Colonic mucosa (tissue), 4 donors: ENCODE measurements around the gene COL12A1. TPM values are rescaled to one million over a fixed set of nuclear protein-coding genes. Genes with fewer than 3 reads are reported as not detected.
A peak's percentile ranks its signal among the peaks of the same experiment; 100 is the strongest.

Experiments
- DNase-seq: peaks from one replicate; pipeline ENCODE4 v3.0.0-alpha.2; 2020
- H3K27ac ChIP-seq: fragments of 200-600 bp; one replicate; pipeline ENCODE4 v1.8.0; 2021
- H3K27me3 ChIP-seq: fragments of 200-600 bp; one replicate; pipeline ENCODE4 v1.8.0; 2021
- H3K36me3 ChIP-seq: fragments of 200-600 bp; one replicate; pipeline ENCODE4 v1.8.0; 2021
- H3K4me1 ChIP-seq: fragments of 200-600 bp; one replicate; pipeline ENCODE4 v1.8.0; 2021; ENCODE audit warnings: mild to moderate bottlenecking
- H3K4me3 ChIP-seq: fragments of 200-600 bp; one replicate; pipeline ENCODE4 v1.8.0; 2021
- H3K9ac ChIP-seq, 2 donors: one replicate each; pipeline ENCODE4 v1.7.0; 2013; ENCODE audit warnings: control low read depth in 2 of 2, low read depth in 2 of 2, low read length in 2 of 2
- H3K9me3 ChIP-seq: fragments of 200-600 bp; one replicate; pipeline ENCODE4 v1.8.0; 2021
- intact Hi-C: fragments of 100-400 bp; cut with DNase I; formaldehyde crosslinking; loops from one replicate; pipeline ENCODE4 v1.14.1; 2022
- total RNA-seq, 2 donors: library from RNA; stranded (reverse); fragmentation: NEBNext Ultra II Directional in 1 of 2; extraction: Animal tissue kit (Norgen Biotek cat#: 25700) in 1 of 2; gene quantifications; one replicate each; pipeline ENCODE4 v1.2.1, GENCODE V29; 2021
- TF ChIP-seq, protein P1 (sequence below): fragments of 200-600 bp; IDR thresholded peaks from one replicate; pipeline ENCODE4 v1.8.0; 2022; ENCODE audit warnings: antibody characterized with exemption, mild to moderate bottlenecking
- donor health status: healthy.
- donor health status: DM: no; HTN: no; CAD: no.
- donor health status: DM: no; HTN: no; CAD: no.

The COL12A1 gene
- total RNA-seq, 2 donors from 2014 or later, result 3.6 to 20.2 TPM

DNA sequence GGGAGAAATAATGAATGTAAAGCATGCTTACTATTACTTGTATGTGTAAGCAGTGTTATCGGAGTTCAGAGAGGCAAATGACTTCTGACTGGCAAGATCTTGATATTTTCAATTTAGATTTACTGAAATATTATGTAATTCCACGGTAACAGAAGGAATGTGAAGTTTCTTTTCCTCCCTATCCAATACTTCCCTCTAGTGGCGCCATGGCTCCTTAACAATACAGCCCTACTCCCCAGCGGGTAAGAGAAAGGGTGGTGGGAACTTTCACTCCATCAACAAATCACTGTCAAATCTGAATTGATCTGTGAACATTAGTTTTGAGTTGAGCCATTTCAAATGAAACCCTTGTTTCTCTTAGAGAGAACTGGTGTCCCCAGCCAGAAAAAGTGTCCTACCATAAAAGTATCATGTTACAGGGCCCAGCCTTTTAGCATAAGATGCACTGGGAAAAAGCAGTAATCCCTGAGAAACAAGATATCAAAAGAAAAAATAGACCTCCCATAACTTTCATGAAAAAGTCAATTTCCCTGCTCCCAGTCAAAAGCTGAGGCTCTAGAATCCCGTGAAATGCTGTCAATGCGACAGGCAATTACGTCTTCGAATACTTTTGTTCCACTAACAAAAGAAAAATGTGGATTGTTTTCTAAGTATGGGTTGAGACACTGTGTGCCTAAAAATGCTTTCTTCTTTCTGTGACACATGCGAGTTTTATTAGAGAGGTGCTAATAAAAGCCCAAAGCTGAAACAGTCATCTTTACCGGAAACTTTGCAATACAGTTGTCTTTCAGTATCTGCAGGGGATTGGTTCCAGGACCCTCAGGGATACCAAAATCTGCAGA is 24.9 kb upstream of the COL12A1 start:
- intact Hi-C loops, result no loop called here
- DNase-seq, result peak; percentile 34
- no peaks in the 10 kb centered on the region for H3K27me3 ChIP-seq
- H3K4me3 ChIP-seq, result no peak overlapping the region
- no peaks in the 10 kb centered on the region for H3K36me3 ChIP-seq
- TF ChIP-seq, protein P1, sequence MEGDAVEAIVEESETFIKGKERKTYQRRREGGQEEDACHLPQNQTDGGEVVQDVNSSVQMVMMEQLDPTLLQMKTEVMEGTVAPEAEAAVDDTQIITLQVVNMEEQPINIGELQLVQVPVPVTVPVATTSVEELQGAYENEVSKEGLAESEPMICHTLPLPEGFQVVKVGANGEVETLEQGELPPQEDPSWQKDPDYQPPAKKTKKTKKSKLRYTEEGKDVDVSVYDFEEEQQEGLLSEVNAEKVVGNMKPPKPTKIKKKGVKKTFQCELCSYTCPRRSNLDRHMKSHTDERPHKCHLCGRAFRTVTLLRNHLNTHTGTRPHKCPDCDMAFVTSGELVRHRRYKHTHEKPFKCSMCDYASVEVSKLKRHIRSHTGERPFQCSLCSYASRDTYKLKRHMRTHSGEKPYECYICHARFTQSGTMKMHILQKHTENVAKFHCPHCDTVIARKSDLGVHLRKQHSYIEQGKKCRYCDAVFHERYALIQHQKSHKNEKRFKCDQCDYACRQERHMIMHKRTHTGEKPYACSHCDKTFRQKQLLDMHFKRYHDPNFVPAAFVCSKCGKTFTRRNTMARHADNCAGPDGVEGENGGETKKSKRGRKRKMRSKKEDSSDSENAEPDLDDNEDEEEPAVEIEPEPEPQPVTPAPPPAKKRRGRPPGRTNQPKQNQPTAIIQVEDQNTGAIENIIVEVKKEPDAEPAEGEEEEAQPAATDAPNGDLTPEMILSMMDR, result peak; percentile 67
- H3K4me1 ChIP-seq, result no peaks in the 10 kb centered on the region
- no peak overlapping the region for H3K9ac ChIP-seq
- no peaks in the 10 kb centered on the region for H3K9me3 ChIP-seq
- no peak overlapping the region for H3K27ac ChIP-seq

DNA sequence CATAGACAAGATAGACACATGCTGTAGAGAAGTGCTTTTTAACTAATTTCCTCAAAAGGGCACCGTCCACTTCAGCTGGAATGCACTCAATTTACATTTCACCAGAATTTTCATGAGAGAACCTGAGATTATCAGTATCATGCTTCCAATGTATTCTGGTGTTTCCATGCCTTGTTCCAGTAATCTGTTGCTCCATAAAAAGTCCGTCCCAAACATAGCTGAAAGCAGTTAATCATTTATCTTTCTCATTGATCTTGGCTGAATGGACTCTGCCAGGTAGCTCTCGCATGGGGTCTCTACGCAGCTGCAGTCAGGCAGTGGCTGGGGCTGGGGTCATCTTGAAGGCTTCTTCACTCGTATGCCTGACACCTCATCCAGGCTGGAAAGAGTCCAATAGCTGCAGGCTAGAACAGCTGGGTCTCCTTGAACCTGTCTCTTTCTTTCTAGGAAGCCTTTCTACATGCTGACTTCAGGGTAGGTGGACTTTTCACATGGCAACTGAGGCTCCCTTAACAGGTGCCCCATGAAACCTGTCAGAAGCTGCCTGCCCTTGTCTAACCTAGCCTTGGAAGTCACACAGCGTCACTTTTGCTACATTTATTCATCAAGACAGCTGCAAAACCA is 18.6 kb upstream of the COL12A1 start:
- DNase-seq, result no peak

DNA sequence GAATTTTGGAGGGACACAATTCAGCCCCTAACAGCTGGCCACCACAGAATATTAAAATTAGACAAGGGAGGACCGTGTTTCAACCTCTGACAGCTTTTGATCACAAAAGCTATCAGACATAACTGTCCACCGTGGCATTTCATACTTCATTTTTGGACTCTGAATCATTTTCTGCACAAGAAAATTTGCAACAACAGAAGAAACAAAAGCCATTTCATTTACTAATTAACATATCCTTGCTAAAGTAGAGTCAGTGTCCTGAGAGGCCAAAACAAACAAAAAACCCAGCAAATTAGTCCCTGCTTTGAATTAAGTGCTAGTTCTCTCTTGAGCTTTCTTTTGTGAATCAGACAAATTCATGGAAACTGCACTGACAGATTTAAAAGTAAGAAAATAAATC is 17.6 kb upstream of the COL12A1 start:
- Histone ChIP-seq H3K36me3 (no peaks in the 10 kb centered on the region), H3K9me3 (no peaks in the 10 kb centered on the region), H3K27ac (no peak overlapping the region), H3K27me3 (no peaks in the 10 kb centered on the region), H3K4me1 (no peaks in the 10 kb centered on the region), H3K4me3 (no peak overlapping the region), H3K9ac (no peak overlapping the region)
- TF ChIP-seq, protein P1, result no peak
- intact Hi-C loops, result no loop called here
- DNase-seq, result no peak

More for the DNA sequence above, 18.6 kb upstream of the COL12A1 start:
- H3K4me3 ChIP-seq, result no peak overlapping the region
- H3K9ac ChIP-seq, result no peak overlapping the region
- TF ChIP-seq, protein P1, result no peak
- no peak overlapping the region for H3K27ac ChIP-seq
- no peaks in the 10 kb centered on the region for H3K36me3 ChIP-seq
- no peaks in the 10 kb centered on the region for H3K4me1 ChIP-seq
- intact Hi-C loops, result no loop called here
- no peaks in the 10 kb centered on the region for H3K27me3 ChIP-seq
- H3K9me3 ChIP-seq, result no peaks in the 10 kb centered on the region

DNA sequence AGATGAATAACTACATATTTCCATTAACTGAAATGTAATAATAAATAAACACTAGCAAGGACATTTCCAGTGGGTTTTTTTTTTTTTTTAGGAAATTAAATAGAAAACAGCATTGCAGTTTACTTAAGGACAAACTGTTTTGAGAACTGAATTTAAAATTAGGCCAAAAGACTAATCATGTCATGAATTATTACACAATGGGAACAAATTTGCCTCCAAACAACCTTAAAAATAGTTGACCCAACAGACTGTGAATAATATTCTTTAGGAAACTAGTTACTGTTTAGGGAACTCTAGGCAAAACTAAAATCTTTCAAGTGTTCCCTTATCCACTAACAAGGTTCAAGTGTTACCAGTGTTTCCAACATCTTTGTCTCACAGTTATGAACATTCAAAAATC is 16.4 kb upstream of the COL12A1 start:
- H3K4me3 ChIP-seq, result no peak overlapping the region
- no peak for DNase-seq
- H3K9ac ChIP-seq, result no peak overlapping the region
- no peaks in the 10 kb centered on the region for H3K4me1 ChIP-seq
- intact Hi-C loops, result no loop called here
- no peaks in the 10 kb centered on the region for H3K36me3 ChIP-seq
- TF ChIP-seq, protein P1, result no peak
- no peaks in the 10 kb centered on the region for H3K9me3 ChIP-seq
- H3K27me3 ChIP-seq, result no peaks in the 10 kb centered on the region
- no peak overlapping the region for H3K27ac ChIP-seq

DNA sequence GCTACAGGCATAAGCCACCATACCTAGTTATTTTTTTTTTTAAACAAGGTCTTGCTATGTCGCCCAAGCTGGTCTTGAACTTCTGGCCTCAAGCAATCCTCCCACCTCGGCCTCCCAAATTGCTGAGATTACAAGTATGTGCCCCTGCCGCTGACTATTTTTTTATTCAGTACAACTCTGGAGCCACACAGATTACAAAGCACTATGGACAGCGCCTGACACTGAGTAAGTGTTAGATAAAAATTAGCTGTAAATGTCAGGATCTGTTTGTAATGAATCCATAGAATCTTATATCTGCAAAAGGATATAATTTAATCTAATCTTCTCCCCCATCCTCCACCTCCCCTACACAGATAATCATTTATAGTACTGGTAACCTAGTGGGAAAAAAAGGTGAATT is 15.3 kb upstream of the COL12A1 start:
- Histone ChIP-seq H3K4me1 (no peaks in the 10 kb centered on the region), H3K36me3 (no peaks in the 10 kb centered on the region), H3K9ac (no peak overlapping the region), H3K4me3 (no peak overlapping the region), H3K27me3 (no peaks in the 10 kb centered on the region), H3K9me3 (no peaks in the 10 kb centered on the region), H3K27ac (no peak overlapping the region)
- no peak for DNase-seq
- TF ChIP-seq, protein P1, result no peak
- intact Hi-C loops, result no loop called here
